Measurements from ENCODE around the gene MSH3.
A peak's percentile ranks its signal among the peaks of the same experiment; 100 is the strongest.
"Not testable (repeated sequence)": the region's sequence is repeated elsewhere in the genome, so short reads cannot be mapped to it uniquely, and the experiment has no call there.

MSH3 gene

GRCh38 chr5:80799041-80799440, 144.6 kb downstream of the MSH3 start:
- DNase-seq, result no peak

- DNase-seq, result no peak
Observed at GRCh38 chr5:80799573-80799972, 145.1 kb downstream of the MSH3 start.

- no peak for DNase-seq
Observed at GRCh38 chr5:80804332-80804731, 149.9 kb downstream of the MSH3 start.

GRCh38 chr5:80805038-80805437, 150.6 kb downstream of the MSH3 start:
- no peak for DNase-seq

- no peak for DNase-seq
Observed at GRCh38 chr5:80806929-80807328, 152.5 kb downstream of the MSH3 start.

- DNase-seq, result no peak
Observed at GRCh38 chr5:80809451-80809850, 155.0 kb downstream of the MSH3 start.

- no peak for DNase-seq
Observed at GRCh38 chr5:80810425-80810824, 156.0 kb downstream of the MSH3 start.

GRCh38 chr5:80816590-80816989, 162.1 kb downstream of the MSH3 start:
- DNase-seq, result no peak

- DNase-seq, result no peak
Observed at GRCh38 chr5:80820685-80821084, 166.2 kb downstream of the MSH3 start.

GRCh38 chr5:80822640-80823039, 168.2 kb downstream of the MSH3 start:
- DNase-seq, result no peak

- not testable (repeated sequence) for DNase-seq
Observed at GRCh38 chr5:80824159-80824558, 169.7 kb downstream of the MSH3 start.

GRCh38 chr5:80825786-80826460, 171.5 kb downstream of the MSH3 start:
- DNase-seq, result no peak

GRCh38 chr5:80834710-80835109, 180.3 kb downstream of the MSH3 start:
- no peak for DNase-seq

- DNase-seq, result no peak
Observed at GRCh38 chr5:80835128-80835527, 180.7 kb downstream of the MSH3 start.

- no peak for DNase-seq
Observed at GRCh38 chr5:80837679-80838078, 183.2 kb downstream of the MSH3 start.

GRCh38 chr5:80841026-80841797, 186.8 kb downstream of the MSH3 start:
- not testable (repeated sequence) for DNase-seq

GRCh38 chr5:80846422-80846821, 192.0 kb downstream of the MSH3 start:
- not testable (repeated sequence) for DNase-seq

- DNase-seq, result not testable (repeated sequence)
Observed at GRCh38 chr5:80850168-80850567, 195.7 kb downstream of the MSH3 start.

- DNase-seq, result no peak
Observed at GRCh38 chr5:80852331-80853245, 198.1 kb downstream of the MSH3 start.

GRCh38 chr5:80853413-80853812, 199.0 kb downstream of the MSH3 start:
- no peak for DNase-seq

GRCh38 chr5:80854583-80854982, 200.1 kb downstream of the MSH3 start:
- no peak for DNase-seq

- peak; percentile 94 for DNase-seq
Observed at GRCh38 chr5:80860924-80861613, 206.6 kb downstream of the MSH3 start.
